ENCODE results near the gene CYP3A7.

The CYP3A7 gene

DNA sequence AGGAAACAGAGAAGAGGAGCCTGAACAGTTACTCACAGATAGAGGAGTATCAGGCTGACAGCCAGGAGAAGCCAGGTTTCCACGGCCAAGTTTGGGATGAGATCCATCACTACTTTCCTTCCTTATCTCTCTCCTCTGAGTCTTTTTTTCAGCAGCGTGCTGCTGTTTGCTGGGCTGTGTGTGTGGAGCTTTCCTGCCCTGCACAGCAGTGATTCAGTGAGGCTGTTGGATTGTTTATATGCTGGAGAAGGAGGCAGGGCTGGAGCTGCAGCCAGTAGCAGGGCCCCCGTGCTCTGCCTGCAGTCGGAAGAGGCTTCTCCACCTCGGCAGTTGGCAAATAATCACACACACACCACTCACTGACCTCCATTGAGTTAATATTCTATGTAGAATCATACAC lies at the start of gene CYP3A7:
CYP3A7 (minus strand) TSS at position 210 of the 400 bp plus-strand sequence; CDS start at position 107, 103 bp downstream.
- Mint-ChIP-seq H3K4me3 (no peak within 1 kb of the TSS), H3K27ac (no peak within 1 kb of the TSS), H3K4me1 (no peaks in the 10 kb centered on the region), H3K9me3 (no peaks in the 10 kb centered on the region), H3K36me3 (ENCODE audit: low read depth) (no peaks in the 10 kb centered on the region), H3K27me3 (ENCODE audit: low read depth, poor library complexity) (peaks cover 11% of the 10 kb centered on the region)
- TF ChIP-seq, protein P1, sequence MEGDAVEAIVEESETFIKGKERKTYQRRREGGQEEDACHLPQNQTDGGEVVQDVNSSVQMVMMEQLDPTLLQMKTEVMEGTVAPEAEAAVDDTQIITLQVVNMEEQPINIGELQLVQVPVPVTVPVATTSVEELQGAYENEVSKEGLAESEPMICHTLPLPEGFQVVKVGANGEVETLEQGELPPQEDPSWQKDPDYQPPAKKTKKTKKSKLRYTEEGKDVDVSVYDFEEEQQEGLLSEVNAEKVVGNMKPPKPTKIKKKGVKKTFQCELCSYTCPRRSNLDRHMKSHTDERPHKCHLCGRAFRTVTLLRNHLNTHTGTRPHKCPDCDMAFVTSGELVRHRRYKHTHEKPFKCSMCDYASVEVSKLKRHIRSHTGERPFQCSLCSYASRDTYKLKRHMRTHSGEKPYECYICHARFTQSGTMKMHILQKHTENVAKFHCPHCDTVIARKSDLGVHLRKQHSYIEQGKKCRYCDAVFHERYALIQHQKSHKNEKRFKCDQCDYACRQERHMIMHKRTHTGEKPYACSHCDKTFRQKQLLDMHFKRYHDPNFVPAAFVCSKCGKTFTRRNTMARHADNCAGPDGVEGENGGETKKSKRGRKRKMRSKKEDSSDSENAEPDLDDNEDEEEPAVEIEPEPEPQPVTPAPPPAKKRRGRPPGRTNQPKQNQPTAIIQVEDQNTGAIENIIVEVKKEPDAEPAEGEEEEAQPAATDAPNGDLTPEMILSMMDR (IDR thresholded peaks at IDR 0.05): no peak
- DNase-seq: no peak

DNA sequence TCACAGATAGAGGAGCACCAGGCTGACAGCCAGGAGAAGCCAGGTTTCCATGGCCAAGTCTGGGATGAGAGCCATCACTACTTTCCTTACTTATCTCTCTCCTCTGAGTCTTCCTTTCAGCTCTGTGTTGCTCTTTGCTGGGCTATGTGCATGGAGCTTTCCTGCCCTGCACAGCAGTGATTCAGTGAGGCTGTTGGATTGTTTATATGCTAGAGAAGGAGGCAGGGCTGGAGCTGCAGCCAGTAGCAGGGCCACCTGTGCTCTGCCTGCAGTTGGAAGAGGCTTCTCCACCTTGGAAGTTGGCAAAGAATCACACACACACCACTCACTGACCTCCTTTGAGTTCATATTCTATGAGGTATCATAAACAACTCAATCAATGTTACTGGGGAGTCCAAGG lies 49.0 kb upstream of the CYP3A7 start, which contains the start of gene CYP3A4:
CYP3A4 (minus strand) TSS at position 178 of the 400 bp plus-strand sequence; CDS start at position 75, 103 bp downstream.
- H3K27me3 Mint-ChIP-seq (ENCODE audit: low read depth, poor library complexity): peaks cover 29% of the 10 kb centered on the region
- TF ChIP-seq, protein P1 (IDR thresholded peaks at IDR 0.05): no peak
- H3K4me1 Mint-ChIP-seq: no peaks in the 10 kb centered on the region
- H3K27ac Mint-ChIP-seq: no peak within 1 kb of the TSS
- no peaks in the 10 kb centered on the region for H3K9me3 Mint-ChIP-seq
- DNase-seq: no peak
- no peak within 1 kb of the TSS for H3K4me3 Mint-ChIP-seq
- H3K36me3 Mint-ChIP-seq (ENCODE audit: low read depth): no peaks in the 10 kb centered on the region

DNA sequence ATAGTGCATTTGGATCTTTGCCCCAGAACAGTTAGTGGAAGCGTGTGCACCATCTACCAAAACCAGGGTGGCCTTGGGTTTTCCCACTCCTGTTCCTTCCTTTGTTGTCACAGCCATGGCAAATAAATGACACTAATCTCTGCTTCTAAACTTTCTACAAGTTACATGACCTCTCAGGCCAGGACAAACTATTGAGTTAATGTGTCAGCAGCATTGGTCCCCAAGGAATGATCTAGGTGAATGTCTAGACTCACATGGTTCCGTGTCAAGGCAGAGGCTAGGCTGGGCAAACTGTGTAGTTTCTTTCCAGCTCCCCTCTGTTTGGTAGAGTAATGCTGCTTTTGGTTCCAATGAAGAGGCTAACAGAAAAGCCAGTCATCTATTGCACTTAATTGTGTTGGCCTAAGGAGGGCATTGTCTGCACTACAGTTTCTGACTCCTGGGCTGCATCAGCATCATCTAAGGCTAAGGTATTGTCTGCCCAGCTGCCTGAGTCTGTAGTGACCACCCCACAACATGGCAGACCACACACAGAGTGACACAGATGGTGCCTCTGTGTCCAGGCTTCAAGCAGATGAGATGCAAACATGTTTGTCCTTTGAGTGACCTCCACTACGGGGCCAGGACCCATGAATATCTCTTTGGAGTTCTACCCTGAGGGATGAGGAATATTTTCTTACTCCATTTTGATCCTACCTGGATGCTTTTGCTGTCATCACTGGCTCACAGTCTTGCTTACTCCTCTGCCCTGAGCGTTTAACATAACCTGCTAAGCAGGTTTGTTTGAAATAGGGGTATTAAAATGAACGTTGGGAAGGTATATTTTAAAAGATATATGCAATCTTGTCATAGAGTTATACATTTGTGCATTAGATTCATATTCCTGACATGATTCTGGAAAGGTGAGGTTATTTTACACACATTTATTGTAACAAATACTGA lies 47.3 kb upstream of the CYP3A7 start:
- Mint-ChIP-seq H3K9me3 (no peaks in the 10 kb centered on the region), H3K27ac (no peak overlapping the region), H3K4me3 (no peak overlapping the region), H3K36me3 (ENCODE audit: low read depth) (no peaks in the 10 kb centered on the region), H3K4me1 (no peaks in the 10 kb centered on the region), H3K27me3 (ENCODE audit: low read depth, poor library complexity) (peaks cover 27% of the 10 kb centered on the region)
- no peak for DNase-seq
- TF ChIP-seq, protein P1 (IDR thresholded peaks at IDR 0.05): no peak

DNA sequence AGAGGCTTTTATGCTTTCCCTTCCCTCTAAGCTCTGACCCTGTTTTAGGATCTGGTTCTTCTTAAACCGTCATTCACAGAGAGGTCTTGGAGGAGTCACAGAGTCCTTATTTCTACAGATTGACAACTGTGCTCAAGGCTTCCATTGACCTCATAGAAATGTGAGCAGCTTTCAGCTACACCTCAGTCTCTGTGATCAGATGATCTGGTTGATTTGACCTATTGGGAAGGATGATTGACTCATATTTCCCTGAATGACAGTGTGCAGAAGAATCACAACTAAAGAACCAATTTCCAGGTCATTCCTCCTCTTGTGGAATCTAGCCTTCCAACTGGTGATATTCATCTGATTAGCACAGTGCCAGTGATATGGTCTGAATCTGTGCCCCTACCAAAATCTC lies 45.6 kb upstream of the CYP3A7 start:
- Mint-ChIP-seq H3K9me3 (peaks cover 3% of the 10 kb centered on the region), H3K4me1 (no peaks in the 10 kb centered on the region), H3K4me3 (no peak overlapping the region), H3K36me3 (ENCODE audit: low read depth) (no peaks in the 10 kb centered on the region), H3K27me3 (ENCODE audit: low read depth, poor library complexity) (peaks cover 31% of the 10 kb centered on the region), H3K27ac (no peak overlapping the region)
- DNase-seq: no peak
- TF ChIP-seq, protein P1 (IDR thresholded peaks at IDR 0.05): no peak

DNA sequence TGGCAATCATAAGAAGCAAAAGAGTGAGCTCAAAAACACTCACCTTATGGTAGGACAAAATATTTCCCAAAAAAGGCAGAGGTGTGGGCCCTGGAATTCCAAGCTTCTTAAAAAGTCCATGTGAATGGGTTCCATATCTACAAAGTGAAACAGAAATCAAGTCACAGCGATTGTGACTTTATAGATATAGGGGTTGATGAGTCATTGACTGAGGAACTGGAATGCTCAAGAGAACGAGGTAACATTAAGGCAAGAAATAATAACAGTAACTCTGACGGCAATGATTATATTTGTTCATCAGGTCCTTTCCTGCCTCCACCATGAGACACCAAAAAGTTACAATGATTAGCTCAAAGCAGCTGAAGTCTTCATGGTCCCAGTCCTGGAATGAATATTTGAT lies 45.0 kb upstream of the CYP3A7 start:
- Mint-ChIP-seq H3K4me1 (no peaks in the 10 kb centered on the region), H3K27me3 (ENCODE audit: low read depth, poor library complexity) (peaks cover 32% of the 10 kb centered on the region), H3K9me3 (peaks cover 3% of the 10 kb centered on the region), H3K4me3 (no peak overlapping the region), H3K27ac (no peak overlapping the region), H3K36me3 (ENCODE audit: low read depth) (no peaks in the 10 kb centered on the region)
- DNase-seq: no peak
- TF ChIP-seq, protein P1 (IDR thresholded peaks at IDR 0.05): no peak
